H1 (cell line): Measurements from ENCODE around the gene C1QTNF7. TPM values are rescaled to one million over a fixed set of nuclear protein-coding genes. Genes with fewer than 3 reads are reported as not detected.

Source experiments
- CTCF ChIA-PET: fragments of 300-600 bp; sonication (Branson Sonifier 250); formaldehyde crosslinking; loops from one replicate; lab custom pipeline; 2021; ENCODE audit not compliant: partially characterized antibody; lab: Charles Lee
- POLR2A ChIA-PET: fragments of 300-600 bp; sonication (Branson Sonifier 250); formaldehyde crosslinking; loops from one replicate; lab custom pipeline; 2021; ENCODE audit warnings: inconsistent platforms; ENCODE audit not compliant: partially characterized antibody; lab: Charles Lee
- DNase-seq, 2 experiments: peaks; one replicate each; pipeline versions ENCODE4 v3.0.0 to v3.0.0-alpha.2; 2010 to 2022; ENCODE audit warnings: low spot score in 2 of 2, low read depth in 1 of 2, mixed read lengths in 1 of 2
- FAIRE-seq: peaks from 2 replicates; lab custom pipeline; 2011; peaks lifted over from hg19 to GRCh38; lab: Jason Lieb, UNC
- H2AFZ ChIP-seq: 2 replicates; pipeline ENCODE4 v1.8.1; 2012; ENCODE audit warnings: low read length, inconsistent platforms
- H2AK5ac ChIP-seq: 2 replicates; pipeline ENCODE4 v1.6.1; 2013; ENCODE audit warnings: low read depth, low read length
- H2BK120ac ChIP-seq: replicated peaks from 2 replicates; pipeline ENCODE3; 2013; ENCODE audit warnings: low read depth, low read length, inconsistent platforms
- H2BK12ac ChIP-seq: 2 replicates; pipeline ENCODE4 v1.6.1; 2013; ENCODE audit warnings: low read depth, low read length
- H2BK15ac ChIP-seq: 2 replicates; pipeline ENCODE4 v1.6.1; 2013; ENCODE audit warnings: low read length
- H2BK20ac ChIP-seq: 2 replicates; pipeline ENCODE4 v1.6.1; 2013; ENCODE audit warnings: low read length
- H2BK5ac ChIP-seq: 2 replicates; pipeline ENCODE4 v1.6.1; 2013; ENCODE audit warnings: low read depth, low read length
- H3K14ac ChIP-seq: 2 replicates; pipeline ENCODE4 v1.6.1; 2013; ENCODE audit warnings: inconsistent platforms; ENCODE audit not compliant: insufficient read length
- H3K18ac ChIP-seq: 2 replicates; pipeline ENCODE4 v1.6.1; 2013; ENCODE audit warnings: low read length; ENCODE audit errors: extremely low read depth
- H3K23ac ChIP-seq: 2 replicates; pipeline ENCODE4 v1.6.1; 2013; ENCODE audit warnings: inconsistent platforms; ENCODE audit not compliant: insufficient read length
- H3K23me2 ChIP-seq: 2 replicates; pipeline ENCODE4 v1.6.1; 2013; ENCODE audit warnings: low read depth, low read length
- H3K27ac ChIP-seq: 2 replicates; pipeline ENCODE4 v1.6.1; 2011; ENCODE audit warnings: low read depth, low read length, inconsistent platforms
- H3K27me3 ChIP-seq, 4 experiments: replicated peaks in 1 of 4; 1 replicate in 1 of 4; 2 replicates in 3 of 4; pipeline versions ENCODE4 v1.6.1 to v1.8.1; 2011 to 2013; ENCODE audit warnings: low read length in 3 of 4, mild to moderate bottlenecking in 3 of 4, inconsistent platforms in 2 of 4, mixed read lengths in 2 of 4, moderate library complexity in 1 of 4; ENCODE audit not compliant: control insufficient read depth in 3 of 4, insufficient read depth in 3 of 4; ENCODE audit errors: extremely low read depth in 1 of 4
- H3K36me3 ChIP-seq, 4 experiments: 2 replicates each; pipeline versions ENCODE4 v1.6.1 to v1.8.1; 2011 to 2013; ENCODE audit warnings: mild to moderate bottlenecking in 4 of 4, low read length in 3 of 4, moderate library complexity in 2 of 4, control low read depth in 1 of 4, inconsistent platforms in 1 of 4; ENCODE audit not compliant: insufficient read depth in 4 of 4, control insufficient read depth in 2 of 4
- H3K4ac ChIP-seq: replicated peaks from 2 replicates; pipeline ENCODE3; 2013; ENCODE audit warnings: low read length, low read depth, mixed read lengths, inconsistent platforms; ENCODE audit not compliant: insufficient read length
- H3K4me1 ChIP-seq, 4 experiments: replicated peaks in 1 of 4; 1 replicate in 1 of 4; 2 replicates in 3 of 4; pipeline versions ENCODE4 v1.6.1 to v1.8.1; 2011 to 2013; ENCODE audit warnings: low read length in 3 of 4, inconsistent platforms in 2 of 4, mixed read lengths in 1 of 4; ENCODE audit not compliant: insufficient read depth in 4 of 4, control insufficient read depth in 3 of 4
- H3K4me2 ChIP-seq, 2 experiments: 2 replicates each; pipeline versions ENCODE4 v1.6.1 to v1.8.1; 2011 to 2013; ENCODE audit warnings: low read depth in 2 of 2, low read length in 2 of 2, control low read depth in 1 of 2, inconsistent platforms in 1 of 2, mild to moderate bottlenecking in 1 of 2; ENCODE audit not compliant: insufficient read depth in 1 of 2
- H3K4me3 ChIP-seq, 4 experiments: fragments of 200-600, 300-600 bp in 1 of 4; sonication (generic), shearing (Covaris generic), sonication (Bioruptor Twin) in 1 of 4; 2 replicates each; pipeline versions ENCODE4 v1.5.1 to v1.8.1; 2011 to 2016; ENCODE audit warnings: low read length in 4 of 4, low read depth in 3 of 4, control low read depth in 2 of 4, inconsistent platforms in 2 of 4, mild to moderate bottlenecking in 2 of 4, mixed read lengths in 1 of 4, moderate library complexity in 1 of 4; ENCODE audit not compliant: insufficient read depth in 2 of 4; ENCODE audit errors: extremely low read depth in 1 of 4
- H3K56ac ChIP-seq: replicated peaks from 2 replicates; pipeline ENCODE3; 2013; ENCODE audit warnings: low read depth, mild to moderate bottlenecking, mixed read lengths, low read length, inconsistent platforms; ENCODE audit not compliant: insufficient read length
- H3K79me1 ChIP-seq: 2 replicates; pipeline ENCODE4 v1.6.1; 2013; ENCODE audit warnings: low read depth, low read length, control low read depth
- H3K79me2 ChIP-seq, 2 experiments: 2 replicates each; pipeline versions ENCODE4 v1.6.1 to v1.8.1; 2012 to 2013; ENCODE audit warnings: low read length in 2 of 2, mild to moderate bottlenecking in 2 of 2, inconsistent platforms in 1 of 2; ENCODE audit not compliant: insufficient read depth in 2 of 2, control insufficient read depth in 1 of 2
- H3K9ac ChIP-seq, 4 experiments: replicated peaks in 1 of 4; 1 replicate in 1 of 4; 2 replicates in 3 of 4; pipeline versions ENCODE4 v1.6.1 to v1.8.1; 2011 to 2013; ENCODE audit warnings: low read depth in 3 of 4, low read length in 3 of 4, control low read depth in 2 of 4, mild to moderate bottlenecking in 2 of 4, moderate library complexity in 2 of 4, inconsistent platforms in 1 of 4; ENCODE audit errors: extremely low read depth in 1 of 4
- H3K9me3 ChIP-seq, 2 experiments: 2 replicates each; pipeline versions ENCODE4 v1.6.1 to v1.8.1; 2012 to 2013; ENCODE audit warnings: mild to moderate bottlenecking in 2 of 2, moderate library complexity in 2 of 2, control low read depth in 1 of 2, inconsistent platforms in 1 of 2, low read depth in 1 of 2, low read length in 1 of 2, mixed read lengths in 1 of 2; ENCODE audit not compliant: insufficient read depth in 2 of 2
- H4K20me1 ChIP-seq, 2 experiments: replicated peaks in 1 of 2; 2 replicates each; pipeline versions ENCODE3 to v1.8.1; 2011 to 2013; ENCODE audit warnings: inconsistent platforms in 2 of 2, low read length in 2 of 2, mild to moderate bottlenecking in 1 of 2; ENCODE audit not compliant: insufficient read depth in 2 of 2, control insufficient read depth in 1 of 2
- H4K5ac ChIP-seq: 2 replicates; pipeline ENCODE4 v1.6.1; 2013; ENCODE audit warnings: low read length, low read depth, mixed read lengths, inconsistent platforms; ENCODE audit not compliant: insufficient read length
- H4K8ac ChIP-seq: 2 replicates; pipeline ENCODE4 v1.8.0; 2013; ENCODE audit warnings: mild to moderate bottlenecking, moderate library complexity, low read length, inconsistent platforms; ENCODE audit not compliant: insufficient read depth; ENCODE audit errors: extremely low read depth
- H4K91ac ChIP-seq: replicated peaks from 2 replicates; pipeline ENCODE3; 2013; ENCODE audit warnings: low read length, mixed read lengths, inconsistent platforms; ENCODE audit not compliant: insufficient read length
- BCL11A ChIP-seq, 2 experiments: IDR thresholded peaks; one replicate each; pipeline ENCODE4 v1.6.1; 2011; ENCODE audit warnings: low read depth in 2 of 2, low read length in 2 of 2, mild to moderate bottlenecking in 2 of 2
- CTBP2 ChIP-seq: IDR thresholded peaks from 2 replicates; pipeline ENCODE4 v1.7.0; 2011; ENCODE audit warnings: borderline replicate concordance, mild to moderate bottlenecking, moderate library complexity, mixed read lengths, low read length; ENCODE audit not compliant: insufficient read depth, insufficient read length
- CTCF ChIP-seq, 3 experiments: IDR thresholded peaks; 1 replicate in 2 of 3; 2 replicates in 1 of 3; pipeline versions ENCODE4 v1.5.1 to v1.6.1; 2011; ENCODE audit warnings: low read length in 3 of 3, mild to moderate bottlenecking in 3 of 3, inconsistent platforms in 2 of 3, low read depth in 1 of 3, moderate library complexity in 1 of 3; ENCODE audit not compliant: insufficient read depth in 1 of 3; ENCODE audit errors: control extremely low read depth in 1 of 3
- EGR1 ChIP-seq: IDR thresholded peaks from 2 replicates; pipeline ENCODE4 v1.6.1; 2011; ENCODE audit warnings: low read depth, low read length, borderline replicate concordance
- NANOG ChIP-seq: IDR thresholded peaks from 2 replicates; pipeline ENCODE4 v1.6.1; 2011; ENCODE audit warnings: low read length, low read depth, mild to moderate bottlenecking, inconsistent platforms; ENCODE audit not compliant: insufficient read depth, poor library complexity, severe bottlenecking
- POU5F1 ChIP-seq: IDR thresholded peaks from 2 replicates; pipeline ENCODE4 v1.6.1; 2011; ENCODE audit warnings: low read depth, mild to moderate bottlenecking, low read length, moderate library complexity
- SIX5 ChIP-seq: IDR thresholded peaks from 2 replicates; pipeline ENCODE4 v1.6.1; 2011; ENCODE audit warnings: mild to moderate bottlenecking, low read depth, low read length
- TAF1 ChIP-seq: IDR thresholded peaks from 2 replicates; pipeline ENCODE4 v1.6.1; 2011; ENCODE audit warnings: mild to moderate bottlenecking, low read depth, low read length
- TAF7 ChIP-seq: optimal IDR thresholded peaks from 2 replicates; pipeline ENCODE3; 2011; ENCODE audit warnings: low read depth, mild to moderate bottlenecking, inconsistent platforms, low read length, moderate library complexity, borderline replicate concordance
- TBP ChIP-seq: IDR thresholded peaks from 2 replicates; pipeline ENCODE4 v1.6.1; 2011; ENCODE audit warnings: low read depth, low read length, improper control_type of control experiment
- USF2 ChIP-seq: IDR thresholded peaks from 2 replicates; pipeline ENCODE4 v1.6.1; 2011; ENCODE audit warnings: low read length, improper control_type of control experiment
- WGBS, 2 experiments: shearing (Covaris generic) in 1 of 2; methylation state at CpG; one replicate each; pipeline versions ENCODE4 v1.1.6 to v1.1.7; 2013 to 2015; ENCODE audit warnings: low lambda C conversion rate in 2 of 2, mixed read lengths in 2 of 2, inconsistent platforms in 1 of 2, low coverage in 1 of 2, missing lambda C conversion rate in 1 of 2; ENCODE audit not compliant: insufficient replicate concordance in 2 of 2, insufficient coverage in 1 of 2, insufficient read length in 1 of 2; ENCODE audit errors: extremely low coverage in 1 of 2, missing lambda C conversion rate in 1 of 2; 5-methylcytosine and 5-hydroxymethylcytosine counted together
- polyA plus RNA-seq, 7 experiments: library from polyadenylated mRNA; depleted of rRNA in 3 of 7; stranded (reverse) in 5 of 7; unstranded in 2 of 7; fragments of >200 nt in 5 of 7; fragments of 200-250 nt in 2 of 7; gene quantifications; 1 replicate in 5 of 7; 2 replicates in 1 of 7; 4 replicates in 1 of 7; pipeline versions ENCODE4 v1.2.1 to v1.2.3, GENCODE V29; 2011 to 2013; ENCODE audit warnings: missing spikeins in 2 of 7, mixed read lengths in 2 of 7
- total RNA-seq: library from RNA; stranded (reverse); fragmentation: NEBNext Ultra II Directional; extraction: Animal tissue kit (Norgen Biotek cat#: 25700); gene quantifications from 2 replicates; pipeline ENCODE4 v1.2.1, GENCODE V29; 2021

Gene C1QTNF7
- total and polyA plus RNA-seq, 2 of the 8 experiments (the other 6 are each of a cell fraction or from before 2014, with no cell fraction given) = not detected

- FAIRE-seq (no peak), DNase-seq (no peak)
- H2BK20ac ChIP-seq = no peak overlapping the region
- no peak overlapping the region for H2BK12ac ChIP-seq
- no peaks in the 10 kb centered on the region for H3K79me2 ChIP-seq
- no peak overlapping the region for H2BK5ac ChIP-seq
- H3K4me2 ChIP-seq = no peak overlapping the region
- H3K27ac ChIP-seq = no peak overlapping the region
- H2AFZ ChIP-seq = no peak overlapping the region
- H3K4me1 ChIP-seq = no peaks in the 10 kb centered on the region
- no peak overlapping the region for H3K9ac ChIP-seq
- no peak overlapping the region for H3K14ac ChIP-seq
- H3K79me1 ChIP-seq = no peaks in the 10 kb centered on the region
- no peak overlapping the region for H3K56ac ChIP-seq
- ChIA-PET POLR2A (no interaction called here), CTCF (interaction anchor here (0.8 to 1.7 kb wide), 5 partner anchors 8 to 44 kb away, joined by 3 to 5 read pairs (median 3); no protein-coding TSS in a partner anchor)
- no peak overlapping the region for H3K4ac ChIP-seq
- H3K27me3 ChIP-seq = no peaks in the 10 kb centered on the region
- H3K23me2 ChIP-seq = no peaks in the 10 kb centered on the region
- H2BK15ac ChIP-seq = no peak overlapping the region
- no peaks in the 10 kb centered on the region for H4K20me1 ChIP-seq
- H3K23ac ChIP-seq = no peak overlapping the region
- no peak overlapping the region for H4K5ac ChIP-seq
- H2BK120ac ChIP-seq = no peak overlapping the region
- no peak overlapping the region for H4K8ac ChIP-seq
- no peak overlapping the region for H2AK5ac ChIP-seq
- H3K9me3 ChIP-seq = no peaks in the 10 kb centered on the region
- no peak overlapping the region for H3K4me3 ChIP-seq
- 89% methylated on average over 2 of the region's 2 CpGs; no CpG with 5 or more reads in 1 of the 2 experiments for WGBS, 2 experiments
- H3K18ac ChIP-seq = no peak overlapping the region
- H3K36me3 ChIP-seq = no peaks in the 10 kb centered on the region
- no peak overlapping the region for H4K91ac ChIP-seq
- no peak for TF ChIP-seq TBP
- TF ChIP-seq CTCF (IDR thresholded peaks at IDR 0.05; ENCODE audit: control extremely low read depth in 1 of 3, insufficient read depth in 1 of 3, low read depth in 1 of 3, low read length in 3 of 3) = no peak
- no peak for TF ChIP-seq NANOG
- TF ChIP-seq TAF7 = no peak
- no peak for TF ChIP-seq EGR1
- no peak for TF ChIP-seq BCL11A (IDR thresholded peaks at IDR 0.05; ENCODE audit: low read depth in 2 of 2, low read length in 2 of 2)
- TF ChIP-seq SIX5 = no peak
- TF ChIP-seq POU5F1 = no peak
- TF ChIP-seq TAF1 = no peak
- no peak for TF ChIP-seq USF2
- TF ChIP-seq CTBP2 = no peak
Observed at GRCh38 chr4:15413623-15414019, 14.2 kb upstream of the C1QTNF7 start.
